WTC11 (cell line): Measurements from ENCODE around the gene CARS1. TPM values are rescaled to one million over a fixed set of nuclear protein-coding genes. Genes with fewer than 3 reads are reported as not detected.

Experiments used
- ATAC-seq: fragments of 200-7000 bp; cut with Tn5 transposase; 2 replicates; pipeline ENCODE4 v1.10.0; 2021; ENCODE audit warnings: mild to moderate bottlenecking, moderate library complexity
- CTCF ChIA-PET: fragments of 300-600 bp; sonication (Branson Sonifier 250); formaldehyde crosslinking; loops from one replicate; lab custom pipeline; 2021; ENCODE audit warnings: antibody characterized with exemption; lab: Charles Lee
- POLR2A ChIA-PET: fragments of 350-600 bp; sonication (Branson Sonifier 250); formaldehyde crosslinking; loops from one replicate; lab custom pipeline; 2021; ENCODE audit warnings: antibody characterized with exemption; lab: Charles Lee
- DNase-seq: peaks from one replicate; pipeline ENCODE4 v3.0.0; 2021; ENCODE audit warnings: low spot score
- H3K27ac Mint-ChIP-seq: 2 replicates; pipeline ENCODE4 v1.8.0; 2021; ENCODE audit warnings: mixed read lengths
- H3K27me3 Mint-ChIP-seq: 2 replicates; pipeline ENCODE4 v1.8.0; 2021; ENCODE audit warnings: low read depth, mild to moderate bottlenecking, moderate library complexity, mixed read lengths
- H3K36me3 Mint-ChIP-seq: 2 replicates; pipeline ENCODE4 v1.8.0; 2021; ENCODE audit warnings: mixed read lengths
- H3K4me1 Mint-ChIP-seq: 2 replicates; pipeline ENCODE4 v1.8.0; 2022; ENCODE audit warnings: mixed read lengths
- H3K4me3 Mint-ChIP-seq: 2 replicates; pipeline ENCODE4 v1.8.0; 2021; ENCODE audit warnings: mild to moderate bottlenecking, moderate library complexity, mixed read lengths
- H3K9me3 Mint-ChIP-seq: 2 replicates; pipeline ENCODE4 v1.8.0; 2021; ENCODE audit warnings: mixed read lengths
- CBFB ChIP-seq: sonication (generic); formaldehyde crosslinking; IDR thresholded peaks from 2 replicates; pipeline ENCODE4 v1.8.1; 2022; ENCODE audit warnings: mild to moderate bottlenecking, low read depth, missing genetic modification reagents
- FOXJ3 ChIP-seq: sonication (generic); formaldehyde crosslinking; IDR thresholded peaks from 2 replicates; pipeline ENCODE4 v1.9.0; 2021; ENCODE audit warnings: missing genetic modification reagents, mild to moderate bottlenecking, borderline replicate concordance
- FOXP1 ChIP-seq: sonication (generic); formaldehyde crosslinking; IDR thresholded peaks from 2 replicates; pipeline ENCODE4 v1.8.0; 2022; ENCODE audit warnings: missing genetic modification reagents, mild to moderate bottlenecking, moderate library complexity, borderline replicate concordance
- HMGA2 ChIP-seq: fragments of 250-450 bp; sonication (Bioruptor Pico); IDR thresholded peaks from 2 replicates; pipeline ENCODE4 v1.4.0; 2021; ENCODE audit warnings: mild to moderate bottlenecking, moderate library complexity
- IRF2 ChIP-seq: sonication (generic); formaldehyde crosslinking; IDR thresholded peaks from 2 replicates; pipeline ENCODE4 v1.8.0; 2022; ENCODE audit warnings: low read depth, missing genetic modification reagents, borderline replicate concordance
- MYBL2 ChIP-seq: sonication (generic); formaldehyde crosslinking; IDR thresholded peaks from 2 replicates; pipeline ENCODE4 v1.8.1; 2023; ENCODE audit warnings: mild to moderate bottlenecking, moderate library complexity, missing genetic modification reagents
- NFE2L1 ChIP-seq: sonication (generic); formaldehyde crosslinking; IDR thresholded peaks from 2 replicates; pipeline ENCODE4 v1.8.1; 2023; ENCODE audit warnings: missing genetic modification reagents
- NR1H2 ChIP-seq: sonication (generic); formaldehyde crosslinking; IDR thresholded peaks from 2 replicates; pipeline ENCODE4 v1.9.0; 2021; ENCODE audit warnings: mild to moderate bottlenecking, moderate library complexity, missing genetic modification reagents
- RORB ChIP-seq: fragments of 250-450 bp; sonication (Bioruptor Pico); IDR thresholded peaks from 2 replicates; pipeline ENCODE4 v1.9.0; 2021; ENCODE audit warnings: mild to moderate bottlenecking
- SMAD4 ChIP-seq: sonication (generic); formaldehyde crosslinking; IDR thresholded peaks from 2 replicates; pipeline ENCODE4 v1.8.0; 2022; ENCODE audit warnings: mild to moderate bottlenecking, missing genetic modification reagents
- SOX15 ChIP-seq: fragments of 250-450 bp; sonication (Bioruptor Pico); IDR thresholded peaks from 2 replicates; pipeline ENCODE4 v1.9.0; 2021; ENCODE audit warnings: mild to moderate bottlenecking
- TCF7 ChIP-seq: sonication (generic); formaldehyde crosslinking; IDR thresholded peaks from 2 replicates; pipeline ENCODE4 v1.8.0; 2022; ENCODE audit warnings: mild to moderate bottlenecking, low read depth, missing genetic modification reagents, moderate library complexity
- ZNF671 ChIP-seq: fragments of 250-450 bp; sonication (Bioruptor Pico); IDR thresholded peaks from 2 replicates; pipeline ENCODE4 v1.8.0; 2021; ENCODE audit warnings: mild to moderate bottlenecking
- total RNA-seq: library from RNA; stranded (reverse); gene quantifications from 3 replicates; pipeline ENCODE4 v1.2.3, GENCODE V29; 2021
- TF ChIP-seq, protein P1 (sequence below): sonication (generic); formaldehyde crosslinking; IDR thresholded peaks from 2 replicates; pipeline ENCODE4 v1.8.0; 2023; ENCODE audit warnings: mild to moderate bottlenecking, missing genetic modification reagents
- TF ChIP-seq, protein P2 (sequence below): sonication (generic); formaldehyde crosslinking; IDR thresholded peaks from 2 replicates; pipeline ENCODE4 v1.8.1; 2023; ENCODE audit warnings: mild to moderate bottlenecking, moderate library complexity, missing genetic modification reagents
- TF ChIP-seq, protein P3 (sequence below): fragments of 200-600 bp; IDR thresholded peaks from 2 replicates; pipeline ENCODE4 v1.8.0; 2022; ENCODE audit warnings: antibody characterized with exemption
- TF ChIP-seq, protein P4 (sequence below): fragments of 250-450 bp; sonication (Bioruptor Pico); IDR thresholded peaks from 2 replicates; pipeline ENCODE4 v1.9.0; 2021; ENCODE audit warnings: mild to moderate bottlenecking
- TF ChIP-seq, protein P5 (sequence below): fragments of 250-450 bp; sonication (Bioruptor Pico); IDR thresholded peaks from 2 replicates; pipeline ENCODE4 v1.9.0; 2021; ENCODE audit warnings: moderate library complexity, mild to moderate bottlenecking, inconsistent platforms, borderline replicate concordance
- TF ChIP-seq, protein P6 (sequence below): sonication (generic); formaldehyde crosslinking; IDR thresholded peaks from 2 replicates; pipeline ENCODE4 v1.8.0; 2022; ENCODE audit warnings: mild to moderate bottlenecking, missing genetic modification reagents
- TF ChIP-seq, protein P7 (sequence below): fragments of 250-450 bp; sonication (Bioruptor Pico); IDR thresholded peaks from 2 replicates; pipeline ENCODE4 v1.8.0; 2021; ENCODE audit warnings: mild to moderate bottlenecking
- TF ChIP-seq, protein P8 (sequence below): sonication (generic); formaldehyde crosslinking; IDR thresholded peaks from 2 replicates; pipeline ENCODE4 v1.8.1; 2022; ENCODE audit warnings: low read depth, missing genetic modification reagents, borderline replicate concordance
- TF ChIP-seq, protein P9 (sequence below): sonication (generic); formaldehyde crosslinking; IDR thresholded peaks from 2 replicates; pipeline ENCODE4 v1.8.1; 2022; ENCODE audit warnings: mild to moderate bottlenecking, moderate library complexity, missing genetic modification reagents

The CARS1 gene
- total RNA-seq, 1 experiment from 2014 or later, result 92.0 TPM

DNA sequence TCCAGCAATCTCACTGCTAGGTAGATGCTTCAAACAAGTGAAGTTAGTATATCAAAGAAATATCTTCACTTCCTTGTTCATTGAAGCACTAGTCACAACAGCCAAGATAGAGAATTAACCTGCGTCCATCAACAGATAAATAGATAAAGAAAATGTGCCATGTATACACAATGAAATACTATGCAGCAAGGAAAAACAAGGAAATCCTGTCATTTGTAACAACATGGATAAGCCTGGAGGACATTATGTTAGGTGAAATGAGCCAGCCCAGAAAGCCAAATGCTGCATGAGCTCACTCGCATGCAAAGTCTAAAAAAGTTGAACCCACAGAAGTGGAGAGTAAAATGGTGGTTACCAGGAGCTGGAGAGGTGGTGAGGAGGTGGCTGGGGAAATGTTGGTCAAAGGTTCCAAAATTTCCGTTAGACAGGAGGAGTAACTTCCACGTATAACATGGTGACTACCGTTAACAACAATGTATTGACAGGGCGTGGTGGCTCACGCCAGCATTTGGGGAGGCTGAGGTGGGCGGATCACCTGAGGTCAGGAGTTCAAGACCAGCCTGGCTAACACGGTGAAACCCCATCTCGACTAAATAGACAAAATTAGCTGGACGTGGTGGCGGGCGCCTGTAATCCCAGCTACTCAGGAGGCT lies 23.6 kb upstream of the CARS1 start (continued):
- TF ChIP-seq, protein P1, sequence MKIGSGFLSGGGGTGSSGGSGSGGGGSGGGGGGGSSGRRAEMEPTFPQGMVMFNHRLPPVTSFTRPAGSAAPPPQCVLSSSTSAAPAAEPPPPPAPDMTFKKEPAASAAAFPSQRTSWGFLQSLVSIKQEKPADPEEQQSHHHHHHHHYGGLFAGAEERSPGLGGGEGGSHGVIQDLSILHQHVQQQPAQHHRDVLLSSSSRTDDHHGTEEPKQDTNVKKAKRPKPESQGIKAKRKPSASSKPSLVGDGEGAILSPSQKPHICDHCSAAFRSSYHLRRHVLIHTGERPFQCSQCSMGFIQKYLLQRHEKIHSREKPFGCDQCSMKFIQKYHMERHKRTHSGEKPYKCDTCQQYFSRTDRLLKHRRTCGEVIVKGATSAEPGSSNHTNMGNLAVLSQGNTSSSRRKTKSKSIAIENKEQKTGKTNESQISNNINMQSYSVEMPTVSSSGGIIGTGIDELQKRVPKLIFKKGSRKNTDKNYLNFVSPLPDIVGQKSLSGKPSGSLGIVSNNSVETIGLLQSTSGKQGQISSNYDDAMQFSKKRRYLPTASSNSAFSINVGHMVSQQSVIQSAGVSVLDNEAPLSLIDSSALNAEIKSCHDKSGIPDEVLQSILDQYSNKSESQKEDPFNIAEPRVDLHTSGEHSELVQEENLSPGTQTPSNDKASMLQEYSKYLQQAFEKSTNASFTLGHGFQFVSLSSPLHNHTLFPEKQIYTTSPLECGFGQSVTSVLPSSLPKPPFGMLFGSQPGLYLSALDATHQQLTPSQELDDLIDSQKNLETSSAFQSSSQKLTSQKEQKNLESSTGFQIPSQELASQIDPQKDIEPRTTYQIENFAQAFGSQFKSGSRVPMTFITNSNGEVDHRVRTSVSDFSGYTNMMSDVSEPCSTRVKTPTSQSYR (CRISPR knock-in tag), result no peak
- no peak for TF ChIP-seq NFE2L1 (CRISPR knock-in tag)
- TF ChIP-seq, protein P2, sequence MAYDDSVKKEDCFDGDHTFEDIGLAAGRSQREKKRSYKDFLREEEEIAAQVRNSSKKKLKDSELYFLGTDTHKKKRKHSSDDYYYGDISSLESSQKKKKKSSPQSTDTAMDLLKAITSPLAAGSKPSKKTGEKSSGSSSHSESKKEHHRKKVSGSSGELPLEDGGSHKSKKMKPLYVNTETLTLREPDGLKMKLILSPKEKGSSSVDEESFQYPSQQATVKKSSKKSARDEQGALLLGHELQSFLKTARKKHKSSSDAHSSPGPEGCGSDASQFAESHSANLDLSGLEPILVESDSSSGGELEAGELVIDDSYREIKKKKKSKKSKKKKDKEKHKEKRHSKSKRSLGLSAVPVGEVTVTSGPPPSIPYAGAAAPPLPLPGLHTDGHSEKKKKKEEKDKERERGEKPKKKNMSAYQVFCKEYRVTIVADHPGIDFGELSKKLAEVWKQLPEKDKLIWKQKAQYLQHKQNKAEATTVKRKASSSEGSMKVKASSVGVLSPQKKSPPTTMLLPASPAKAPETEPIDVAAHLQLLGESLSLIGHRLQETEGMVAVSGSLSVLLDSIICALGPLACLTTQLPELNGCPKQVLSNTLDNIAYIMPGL (CRISPR knock-in tag), result no peak
- TF ChIP-seq TCF7 (CRISPR knock-in tag), result no peak
- TF ChIP-seq, protein P3, sequence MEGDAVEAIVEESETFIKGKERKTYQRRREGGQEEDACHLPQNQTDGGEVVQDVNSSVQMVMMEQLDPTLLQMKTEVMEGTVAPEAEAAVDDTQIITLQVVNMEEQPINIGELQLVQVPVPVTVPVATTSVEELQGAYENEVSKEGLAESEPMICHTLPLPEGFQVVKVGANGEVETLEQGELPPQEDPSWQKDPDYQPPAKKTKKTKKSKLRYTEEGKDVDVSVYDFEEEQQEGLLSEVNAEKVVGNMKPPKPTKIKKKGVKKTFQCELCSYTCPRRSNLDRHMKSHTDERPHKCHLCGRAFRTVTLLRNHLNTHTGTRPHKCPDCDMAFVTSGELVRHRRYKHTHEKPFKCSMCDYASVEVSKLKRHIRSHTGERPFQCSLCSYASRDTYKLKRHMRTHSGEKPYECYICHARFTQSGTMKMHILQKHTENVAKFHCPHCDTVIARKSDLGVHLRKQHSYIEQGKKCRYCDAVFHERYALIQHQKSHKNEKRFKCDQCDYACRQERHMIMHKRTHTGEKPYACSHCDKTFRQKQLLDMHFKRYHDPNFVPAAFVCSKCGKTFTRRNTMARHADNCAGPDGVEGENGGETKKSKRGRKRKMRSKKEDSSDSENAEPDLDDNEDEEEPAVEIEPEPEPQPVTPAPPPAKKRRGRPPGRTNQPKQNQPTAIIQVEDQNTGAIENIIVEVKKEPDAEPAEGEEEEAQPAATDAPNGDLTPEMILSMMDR, result no peak
- TF ChIP-seq FOXJ3 (CRISPR knock-in tag), result no peak
- TF ChIP-seq, protein P4, sequence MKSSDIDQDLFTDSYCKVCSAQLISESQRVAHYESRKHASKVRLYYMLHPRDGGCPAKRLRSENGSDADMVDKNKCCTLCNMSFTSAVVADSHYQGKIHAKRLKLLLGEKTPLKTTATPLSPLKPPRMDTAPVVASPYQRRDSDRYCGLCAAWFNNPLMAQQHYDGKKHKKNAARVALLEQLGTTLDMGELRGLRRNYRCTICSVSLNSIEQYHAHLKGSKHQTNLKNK, result no peak
- TF ChIP-seq, protein P5, sequence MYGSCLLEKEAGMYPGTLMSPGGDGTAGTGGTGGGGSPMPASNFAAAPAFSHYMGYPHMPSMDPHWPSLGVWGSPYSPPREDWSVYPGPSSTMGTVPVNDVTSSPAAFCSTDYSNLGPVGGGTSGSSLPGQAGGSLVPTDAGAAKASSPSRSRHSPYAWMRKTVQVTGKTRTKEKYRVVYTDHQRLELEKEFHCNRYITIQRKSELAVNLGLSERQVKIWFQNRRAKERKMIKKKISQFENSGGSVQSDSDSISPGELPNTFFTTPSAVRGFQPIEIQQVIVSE, result no peak
- no peak for TF ChIP-seq IRF2
- TF ChIP-seq, protein P6, sequence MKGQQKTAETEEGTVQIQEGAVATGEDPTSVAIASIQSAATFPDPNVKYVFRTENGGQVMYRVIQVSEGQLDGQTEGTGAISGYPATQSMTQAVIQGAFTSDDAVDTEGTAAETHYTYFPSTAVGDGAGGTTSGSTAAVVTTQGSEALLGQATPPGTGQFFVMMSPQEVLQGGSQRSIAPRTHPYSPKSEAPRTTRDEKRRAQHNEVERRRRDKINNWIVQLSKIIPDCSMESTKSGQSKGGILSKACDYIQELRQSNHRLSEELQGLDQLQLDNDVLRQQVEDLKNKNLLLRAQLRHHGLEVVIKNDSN, result no peak
- no peak for TF ChIP-seq RORB (CRISPR knock-in tag)
- TF ChIP-seq, protein P7, sequence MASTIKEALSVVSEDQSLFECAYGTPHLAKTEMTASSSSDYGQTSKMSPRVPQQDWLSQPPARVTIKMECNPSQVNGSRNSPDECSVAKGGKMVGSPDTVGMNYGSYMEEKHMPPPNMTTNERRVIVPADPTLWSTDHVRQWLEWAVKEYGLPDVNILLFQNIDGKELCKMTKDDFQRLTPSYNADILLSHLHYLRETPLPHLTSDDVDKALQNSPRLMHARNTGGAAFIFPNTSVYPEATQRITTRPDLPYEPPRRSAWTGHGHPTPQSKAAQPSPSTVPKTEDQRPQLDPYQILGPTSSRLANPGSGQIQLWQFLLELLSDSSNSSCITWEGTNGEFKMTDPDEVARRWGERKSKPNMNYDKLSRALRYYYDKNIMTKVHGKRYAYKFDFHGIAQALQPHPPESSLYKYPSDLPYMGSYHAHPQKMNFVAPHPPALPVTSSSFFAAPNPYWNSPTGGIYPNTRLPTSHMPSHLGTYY (CRISPR knock-in tag), result no peak

DNA sequence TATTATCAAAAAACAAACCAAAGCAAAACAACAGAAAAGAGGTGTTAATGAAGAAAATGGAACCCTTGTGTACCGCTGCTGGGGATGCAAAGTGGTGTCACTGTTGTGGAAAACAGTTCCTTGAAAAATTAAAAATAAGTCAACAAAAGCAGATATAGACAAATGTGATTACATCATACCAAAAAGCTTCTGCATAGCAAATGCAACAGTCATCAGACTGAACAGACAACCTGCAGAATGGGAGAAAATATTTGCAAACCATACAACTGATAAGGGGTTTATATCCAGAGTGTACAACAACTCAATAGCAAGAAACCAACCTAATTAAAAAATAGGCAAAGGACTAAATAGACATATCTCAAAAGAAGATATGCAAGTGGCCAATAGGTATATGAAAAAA lies 22.9 kb upstream of the CARS1 start:
- H3K9me3 Mint-ChIP-seq, result no peaks in the 10 kb centered on the region
- H3K4me1 Mint-ChIP-seq, result 0 out of 2 replicates have a peak, but pooled peaks cover 3% of the 10 kb centered on the region
- no peak for DNase-seq
- peaks cover 6% of the 10 kb centered on the region; the same call in 1 of the 2 replicates for H3K27me3 Mint-ChIP-seq
- no peak overlapping the region for H3K4me3 Mint-ChIP-seq
- no peak overlapping the region for H3K27ac Mint-ChIP-seq
- no peak for ATAC-seq
- no peaks in the 10 kb centered on the region for H3K36me3 Mint-ChIP-seq
- POLR2A ChIA-PET, result no interaction called here
- CTCF ChIA-PET, result interaction anchor here (1.0 kb wide), 1 partner anchor 12 kb away, joined by 3 read pairs; no protein-coding TSS in a partner anchor
- TF ChIP-seq HMGA2 (CRISPR knock-in tag) (no peak), FOXP1 (CRISPR knock-in tag) (no peak), SMAD4 (CRISPR knock-in tag) (no peak), CBFB (CRISPR knock-in tag) (no peak), NFE2L1 (CRISPR knock-in tag) (no peak), SOX15 (no peak), ZNF671 (no peak), NR1H2 (no peak), MYBL2 (CRISPR knock-in tag) (no peak)
- TF ChIP-seq, protein P8, sequence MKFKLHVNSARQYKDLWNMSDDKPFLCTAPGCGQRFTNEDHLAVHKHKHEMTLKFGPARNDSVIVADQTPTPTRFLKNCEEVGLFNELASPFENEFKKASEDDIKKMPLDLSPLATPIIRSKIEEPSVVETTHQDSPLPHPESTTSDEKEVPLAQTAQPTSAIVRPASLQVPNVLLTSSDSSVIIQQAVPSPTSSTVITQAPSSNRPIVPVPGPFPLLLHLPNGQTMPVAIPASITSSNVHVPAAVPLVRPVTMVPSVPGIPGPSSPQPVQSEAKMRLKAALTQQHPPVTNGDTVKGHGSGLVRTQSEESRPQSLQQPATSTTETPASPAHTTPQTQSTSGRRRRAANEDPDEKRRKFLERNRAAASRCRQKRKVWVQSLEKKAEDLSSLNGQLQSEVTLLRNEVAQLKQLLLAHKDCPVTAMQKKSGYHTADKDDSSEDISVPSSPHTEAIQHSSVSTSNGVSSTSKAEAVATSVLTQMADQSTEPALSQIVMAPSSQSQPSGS (CRISPR knock-in tag), result no peak
- TF ChIP-seq, protein P7 (CRISPR knock-in tag), result no peak
- TF ChIP-seq, protein P9, sequence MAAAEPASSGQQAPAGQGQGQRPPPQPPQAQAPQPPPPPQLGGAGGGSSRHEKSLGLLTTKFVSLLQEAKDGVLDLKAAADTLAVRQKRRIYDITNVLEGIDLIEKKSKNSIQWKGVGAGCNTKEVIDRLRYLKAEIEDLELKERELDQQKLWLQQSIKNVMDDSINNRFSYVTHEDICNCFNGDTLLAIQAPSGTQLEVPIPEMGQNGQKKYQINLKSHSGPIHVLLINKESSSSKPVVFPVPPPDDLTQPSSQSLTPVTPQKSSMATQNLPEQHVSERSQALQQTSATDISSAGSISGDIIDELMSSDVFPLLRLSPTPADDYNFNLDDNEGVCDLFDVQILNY (CRISPR knock-in tag), result no peak
- TF ChIP-seq, protein P6, result no peak
